Measurements from ENCODE around the gene EFCAB5. TPM values are rescaled to one million over a fixed set of nuclear protein-coding genes. Genes with fewer than 3 reads are reported as not detected.
"Not testable (repeated sequence)": the region's sequence is repeated elsewhere in the genome, so short reads cannot be mapped to it uniquely, and the experiment has no call there.

The EFCAB5 gene
- total RNA-seq, 1 donor from 2014 or later: 0.26 TPM

GRCh38 chr17:30035369-30035768 is 93.9 kb downstream of the EFCAB5 start:
- Mint-ChIP-seq H3K27me3 (ENCODE audit: unreplicated experiment) (peaks cover 2% of the 10 kb centered on the region), H3K4me1 (ENCODE audit: unreplicated experiment) (no peaks in the 10 kb centered on the region), H3K27ac (ENCODE audit: unreplicated experiment) (no peak overlapping the region)

GRCh38 chr17:30040719-30041518 is 99.5 kb downstream of the EFCAB5 start:
- Mint-ChIP-seq H3K36me3 (ENCODE audit: low read depth, unreplicated experiment) (peaks cover 16% of the 10 kb centered on the region), H3K4me3 (ENCODE audit: unreplicated experiment) (peak overlapping the region; percentile 49), H3K9me3 (ENCODE audit: unreplicated experiment) (peaks cover 13% of the 10 kb centered on the region), H3K27ac (ENCODE audit: unreplicated experiment) (peak overlapping the region; percentile 88)
- not testable (repeated sequence) for H3K4me1 Mint-ChIP-seq (ENCODE audit: unreplicated experiment); DNase-seq (ENCODE audit: low spot score); H3K27me3 Mint-ChIP-seq (ENCODE audit: unreplicated experiment)

More at GRCh38 chr17:30035369-30035768, 93.9 kb downstream of the EFCAB5 start:
- Mint-ChIP-seq H3K4me3 (ENCODE audit: unreplicated experiment) (no peak overlapping the region), H3K9me3 (ENCODE audit: unreplicated experiment) (peaks cover 3% of the 10 kb centered on the region), H3K36me3 (ENCODE audit: low read depth, unreplicated experiment) (peaks cover 7% of the 10 kb centered on the region)
- no peak for DNase-seq (ENCODE audit: low spot score)
- TF ChIP-seq CTCF (IDR thresholded peaks at IDR 0.05; ENCODE audit: unreplicated experiment): no peak

GRCh38 chr17:30041551-30041950 is 100.1 kb downstream of the EFCAB5 start:
- no peak for DNase-seq (ENCODE audit: low spot score)
- H3K27me3 Mint-ChIP-seq (ENCODE audit: unreplicated experiment): peaks cover 2% of the 10 kb centered on the region
- H3K9me3 Mint-ChIP-seq (ENCODE audit: unreplicated experiment): peaks cover 13% of the 10 kb centered on the region
- H3K27ac Mint-ChIP-seq (ENCODE audit: unreplicated experiment): no peak overlapping the region
- no peak for TF ChIP-seq CTCF (IDR thresholded peaks at IDR 0.05; ENCODE audit: unreplicated experiment)
- peaks cover 16% of the 10 kb centered on the region for H3K36me3 Mint-ChIP-seq (ENCODE audit: low read depth, unreplicated experiment)
- peaks cover 2% of the 10 kb centered on the region for H3K4me1 Mint-ChIP-seq (ENCODE audit: unreplicated experiment)
- peak overlapping the region; percentile 49 for H3K4me3 Mint-ChIP-seq (ENCODE audit: unreplicated experiment)

- Mint-ChIP-seq H3K36me3 (ENCODE audit: low read depth, unreplicated experiment) (peaks cover 4% of the 10 kb centered on the region), H3K27me3 (ENCODE audit: unreplicated experiment) (no peaks in the 10 kb centered on the region), H3K9me3 (ENCODE audit: unreplicated experiment) (no peaks in the 10 kb centered on the region), H3K27ac (ENCODE audit: unreplicated experiment) (no peak overlapping the region), H3K4me1 (ENCODE audit: unreplicated experiment) (no peaks in the 10 kb centered on the region), H3K4me3 (ENCODE audit: unreplicated experiment) (no peak overlapping the region)
- DNase-seq (ENCODE audit: low spot score): no peak
- no peak for TF ChIP-seq CTCF (IDR thresholded peaks at IDR 0.05; ENCODE audit: unreplicated experiment)
These were observed 120.9 kb downstream of the EFCAB5 start for GRCh38 chr17:30062372-30062771.

- no peak for TF ChIP-seq CTCF (IDR thresholded peaks at IDR 0.05; ENCODE audit: unreplicated experiment)
- Mint-ChIP-seq H3K4me3 (ENCODE audit: unreplicated experiment) (no peak overlapping the region), H3K27ac (ENCODE audit: unreplicated experiment) (no peak overlapping the region), H3K27me3 (ENCODE audit: unreplicated experiment) (no peaks in the 10 kb centered on the region), H3K9me3 (ENCODE audit: unreplicated experiment) (no peaks in the 10 kb centered on the region), H3K36me3 (ENCODE audit: low read depth, unreplicated experiment) (peaks cover 4% of the 10 kb centered on the region), H3K4me1 (ENCODE audit: unreplicated experiment) (no peaks in the 10 kb centered on the region)
- no peak for DNase-seq (ENCODE audit: low spot score)
These were observed 123.3 kb downstream of the EFCAB5 start for GRCh38 chr17:30064738-30065137.
